ENCODE data around the gene TMPRSS11E.
"Not testable (repeated sequence)": the region's sequence is repeated elsewhere in the genome, so short reads cannot be mapped to it uniquely, and the experiment has no call there.

Gene TMPRSS11E

DNA sequence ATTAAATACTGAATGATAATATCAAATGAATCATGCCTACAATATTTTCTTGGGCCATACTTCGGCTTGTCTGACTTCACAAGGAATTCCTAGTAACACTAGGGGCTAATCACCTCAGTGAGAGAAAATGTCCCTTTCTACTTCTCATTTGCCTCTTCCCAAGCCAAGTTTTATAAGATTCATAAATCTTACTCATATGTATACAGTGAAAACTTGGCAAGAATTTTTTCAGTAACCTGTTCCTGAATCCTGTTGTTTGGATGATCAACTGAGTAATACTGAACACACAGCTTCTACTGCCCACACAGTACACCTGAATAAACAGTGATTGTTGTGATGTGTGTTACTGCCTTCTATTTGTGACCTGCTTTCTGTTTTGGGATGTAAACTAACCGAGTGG lies 16.5 kb downstream of the TMPRSS11E start:
- no peak for FAIRE-seq

DNA sequence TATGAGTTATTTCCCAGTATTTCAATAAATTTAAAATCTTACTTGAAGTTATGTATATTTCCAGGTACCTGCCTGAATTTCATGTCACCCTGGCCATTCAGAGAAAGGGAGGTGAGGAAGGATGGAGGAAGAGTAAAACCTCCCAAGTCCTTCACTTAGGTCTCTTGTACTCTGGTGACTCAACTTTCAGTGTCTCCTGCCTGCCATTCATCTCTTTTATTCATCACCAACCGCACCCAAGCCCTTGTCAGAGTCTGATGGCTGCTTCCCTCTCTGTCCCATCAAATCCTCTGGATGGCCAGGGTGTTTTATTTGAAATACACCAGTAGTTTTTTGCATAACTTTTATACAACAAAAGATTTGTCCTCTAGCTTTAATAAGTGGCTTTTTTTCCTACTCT lies 17.8 kb downstream of the TMPRSS11E start:
- FAIRE-seq: no peak

DNA sequence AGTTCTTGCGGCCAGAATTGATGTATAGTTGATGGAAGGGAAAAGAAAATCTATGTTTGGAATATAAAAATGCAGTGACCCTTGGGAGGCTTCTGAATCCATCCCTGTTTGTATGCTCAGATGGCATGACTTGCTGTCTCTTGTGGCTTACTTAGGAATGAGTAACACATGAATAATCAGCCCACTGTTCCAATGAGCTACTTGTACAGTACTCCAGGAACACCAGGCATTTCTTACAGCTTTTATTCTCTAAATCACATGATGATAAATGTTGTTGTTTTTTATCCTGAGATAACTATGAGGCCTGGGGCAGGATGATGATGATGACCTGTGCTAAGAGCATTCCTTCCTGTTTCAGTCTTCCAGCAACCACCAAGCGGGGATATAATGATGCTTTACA lies 18.9 kb downstream of the TMPRSS11E start:
- no peak for FAIRE-seq

DNA sequence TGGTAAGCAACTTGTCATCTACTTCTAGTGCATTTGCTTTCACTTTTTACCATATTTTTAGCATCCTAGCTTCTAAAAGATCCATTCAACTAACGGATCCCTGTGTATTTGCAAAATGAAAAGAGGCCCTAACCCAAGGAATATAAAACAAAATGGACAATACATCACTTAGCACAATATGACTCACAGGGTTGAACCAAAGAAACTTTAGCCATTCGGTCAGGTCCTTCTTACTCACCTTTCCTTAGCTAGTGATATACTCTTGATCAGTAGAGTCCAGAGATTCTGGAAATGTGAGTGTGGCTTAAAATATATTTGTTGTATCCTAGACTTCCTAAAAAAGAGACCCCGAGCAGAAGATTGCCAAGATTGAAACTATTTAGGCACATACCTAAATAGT lies 19.5 kb downstream of the TMPRSS11E start:
- FAIRE-seq: no peak

DNA sequence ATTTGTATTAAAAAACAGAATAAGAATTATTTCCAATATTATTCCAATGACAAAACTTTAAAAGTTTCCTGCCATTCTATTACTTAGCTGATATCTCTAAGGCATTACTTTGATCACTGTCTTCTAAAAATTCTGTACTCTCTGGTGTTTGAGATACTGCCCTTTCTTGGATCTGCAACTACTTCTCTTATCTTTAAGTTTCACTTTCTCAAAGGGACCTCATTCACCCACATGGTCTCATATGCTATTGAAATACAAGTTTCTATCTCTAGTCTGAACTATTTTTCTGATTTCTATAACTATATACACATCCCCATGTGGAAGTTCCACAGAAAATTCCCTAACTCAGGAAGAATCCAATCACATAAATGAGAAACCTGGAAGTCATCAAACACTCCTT lies 22.2 kb downstream of the TMPRSS11E start:
- FAIRE-seq: no peak

DNA sequence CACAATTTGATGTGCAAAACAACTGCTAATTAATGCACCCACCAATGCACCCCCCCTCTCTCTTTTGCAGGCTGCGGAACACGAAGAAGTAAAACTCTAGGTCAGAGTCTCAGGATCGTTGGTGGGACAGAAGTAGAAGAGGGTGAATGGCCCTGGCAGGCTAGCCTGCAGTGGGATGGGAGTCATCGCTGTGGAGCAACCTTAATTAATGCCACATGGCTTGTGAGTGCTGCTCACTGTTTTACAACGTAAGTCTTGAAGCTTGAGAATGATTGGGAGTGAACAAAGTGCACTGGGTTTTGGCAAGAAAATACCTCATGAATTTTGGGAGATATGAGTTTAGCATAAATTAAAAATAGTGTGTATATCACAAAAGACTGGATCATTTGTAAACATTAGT lies 28.9 kb downstream of the TMPRSS11E start:
- peak; percentile 21 for FAIRE-seq

DNA sequence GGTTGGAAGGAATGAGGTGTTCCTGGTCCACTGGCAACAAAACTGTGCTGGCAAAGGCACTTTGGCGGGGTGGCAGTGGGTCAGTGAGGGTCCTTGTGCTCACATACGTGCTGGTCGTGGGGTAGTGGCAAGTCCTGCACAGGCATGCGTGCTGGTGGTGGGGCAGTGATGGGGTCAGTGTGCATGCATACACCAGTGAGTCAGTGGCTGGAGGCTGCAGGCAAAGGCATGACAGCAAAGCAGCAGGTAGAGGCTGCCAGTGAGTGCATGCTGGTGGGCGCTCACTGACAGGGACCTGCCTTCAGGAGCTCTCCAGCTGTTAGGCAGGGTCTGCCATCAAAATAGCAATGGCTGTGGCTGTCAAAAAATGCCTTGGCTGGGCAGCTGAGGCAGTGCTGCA lies 42.1 kb downstream of the TMPRSS11E start:
- no peak for FAIRE-seq

DNA sequence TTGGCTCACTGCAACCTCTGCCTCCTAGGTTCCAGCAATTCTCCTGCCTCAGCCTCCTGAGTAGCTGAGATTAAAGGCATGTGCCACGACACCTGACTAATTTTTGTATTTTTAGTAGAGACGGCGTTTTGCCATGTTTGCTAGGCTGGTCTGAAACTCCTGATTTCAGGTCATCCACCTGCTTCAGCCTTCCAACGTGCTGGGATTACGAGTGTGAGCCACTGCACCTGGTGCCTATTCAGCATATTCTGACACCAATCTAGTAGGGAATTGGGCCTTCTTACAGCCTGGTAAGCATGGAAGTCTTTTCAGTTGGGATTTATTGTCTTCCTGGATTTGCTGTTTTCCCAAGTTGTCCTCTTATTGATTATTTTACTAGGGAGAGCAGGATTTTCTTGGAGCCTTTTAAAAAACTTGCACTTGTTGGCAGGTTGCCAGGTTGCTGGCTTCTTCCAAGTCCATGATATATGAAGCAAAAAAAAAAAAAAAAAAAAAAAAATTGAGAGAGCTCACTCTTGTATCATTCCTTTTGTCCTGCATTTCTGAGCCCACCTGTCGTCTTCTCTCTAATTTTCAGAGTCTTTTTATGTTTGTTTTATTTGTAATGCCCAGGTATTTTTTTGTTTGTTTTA lies 43.7 kb downstream of the TMPRSS11E start:
- no peak for FAIRE-seq

DNA sequence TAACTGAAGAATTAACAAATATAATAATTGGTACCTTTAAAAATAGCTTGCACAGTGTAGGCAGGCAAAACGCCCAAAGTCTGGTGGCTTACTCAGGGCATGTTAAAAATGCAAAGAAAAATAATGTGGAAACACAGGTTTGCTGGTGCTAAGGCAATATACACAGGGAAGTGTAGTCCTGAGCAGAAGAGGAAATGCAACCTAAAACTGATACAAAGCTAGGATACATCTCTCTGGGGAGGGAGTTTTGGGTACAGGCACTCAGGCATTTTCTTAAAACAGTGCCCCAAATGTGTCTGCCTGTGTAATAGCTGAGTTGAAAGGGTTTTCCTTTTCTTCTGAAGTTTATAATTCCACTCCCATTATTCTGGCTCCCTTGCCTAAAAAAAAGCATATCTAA lies 47.4 kb downstream of the TMPRSS11E start:
- FAIRE-seq: no peak

DNA sequence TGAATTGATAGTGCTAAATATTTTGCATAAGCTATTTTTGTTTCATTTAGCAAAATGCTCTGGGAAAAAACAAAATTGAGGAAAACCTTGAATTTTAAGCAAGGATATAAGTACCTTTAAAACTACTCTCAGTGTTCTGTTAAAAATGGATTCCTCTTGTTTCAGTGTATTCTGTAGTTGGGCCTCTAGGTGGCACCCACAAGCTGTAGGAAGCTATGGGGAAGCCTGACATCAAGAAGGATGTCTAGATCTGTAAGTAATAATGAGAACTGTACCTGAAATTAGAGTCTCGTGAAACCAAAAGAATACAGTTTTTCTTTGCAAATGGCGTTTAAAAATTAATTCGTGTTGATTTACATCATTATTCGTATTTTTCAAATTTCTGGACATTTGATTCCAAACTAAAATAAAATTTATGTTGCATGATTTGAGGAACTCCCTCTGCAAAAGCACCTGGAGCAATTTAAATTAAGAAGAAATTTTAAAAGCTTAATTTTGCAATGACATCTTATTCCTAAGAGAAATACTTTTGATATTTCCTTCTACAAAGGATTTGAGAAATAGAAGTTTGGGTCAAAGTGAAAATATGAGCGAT lies 51.2 kb downstream of the TMPRSS11E start:
- FAIRE-seq: peak; percentile 74

DNA sequence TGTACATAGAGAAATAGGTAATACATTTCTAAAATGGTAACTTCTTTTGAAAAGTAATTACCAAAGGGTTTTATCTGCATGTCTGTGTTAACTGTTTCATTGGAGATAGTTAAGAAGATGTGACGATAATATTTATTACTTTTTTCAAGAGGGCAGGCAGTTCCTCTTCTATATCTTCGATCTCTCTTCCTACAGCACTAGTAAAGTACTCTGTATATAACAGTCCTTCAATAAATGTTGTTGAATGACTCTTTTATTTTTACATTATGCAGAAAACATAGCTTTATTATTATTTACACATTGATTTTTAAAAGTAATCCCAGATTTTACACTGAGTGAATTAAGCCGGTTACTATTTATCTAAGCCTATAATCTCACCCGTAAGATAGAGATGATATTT lies 51.8 kb downstream of the TMPRSS11E start:
- FAIRE-seq: no peak

DNA sequence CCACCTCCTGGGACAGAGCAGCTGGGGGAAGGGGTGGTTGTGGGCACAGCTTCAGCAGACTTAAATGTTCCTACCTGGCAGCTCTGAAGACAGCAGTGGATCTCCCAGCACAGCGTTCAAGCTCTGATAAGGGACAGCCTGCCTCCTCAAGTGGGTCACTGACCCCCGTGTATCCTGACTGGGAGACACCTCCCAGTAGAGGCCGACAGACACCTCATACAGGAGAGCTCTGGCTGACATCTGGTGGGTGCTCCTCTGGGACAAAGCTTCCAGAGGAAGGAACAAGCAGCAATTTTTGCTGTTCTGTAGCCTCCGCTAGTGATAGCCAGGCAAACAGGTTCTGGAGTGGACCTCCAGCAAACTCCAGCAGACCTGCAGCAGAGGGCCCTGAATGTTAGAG lies 56.2 kb downstream of the TMPRSS11E start:
- not testable (repeated sequence) for FAIRE-seq

DNA sequence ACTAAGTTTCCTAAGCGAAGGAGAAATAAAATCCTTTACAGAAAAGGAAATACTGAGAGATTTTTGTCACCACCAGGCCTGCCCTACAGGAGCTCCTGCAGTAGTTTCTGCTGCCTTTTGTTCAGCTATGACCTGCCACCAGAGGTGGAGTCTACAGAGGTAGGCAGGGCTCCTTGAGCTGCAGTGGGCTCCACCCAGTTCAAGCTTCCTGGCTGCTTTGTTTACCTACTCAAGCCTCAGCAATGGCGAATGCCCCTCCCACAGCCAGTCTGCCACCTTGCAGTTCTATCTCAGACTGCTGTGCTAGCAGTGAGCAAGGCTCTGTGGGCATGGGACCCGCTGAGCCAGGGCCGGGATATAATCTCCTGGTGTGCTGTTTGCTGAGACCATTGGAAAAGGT lies 57.6 kb downstream of the TMPRSS11E start:
- not testable (repeated sequence) for FAIRE-seq

DNA sequence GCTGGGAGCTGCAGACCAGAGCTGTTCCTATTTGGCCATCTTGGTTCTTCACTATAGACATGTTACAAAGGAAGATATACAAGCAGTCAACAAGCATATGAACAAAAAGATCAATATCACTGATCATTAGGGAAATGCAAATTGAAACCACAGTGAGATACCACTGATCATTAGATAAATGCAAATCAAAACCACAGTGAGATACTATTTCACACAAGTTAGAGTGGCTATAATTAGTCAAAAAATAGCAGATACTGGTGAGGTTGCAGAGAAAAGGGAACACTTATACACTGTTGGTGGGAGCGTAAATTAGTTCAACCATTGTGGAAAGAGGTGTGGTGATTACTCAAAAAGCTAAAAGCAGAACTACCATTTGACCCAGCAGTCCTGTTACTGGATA lies 58.2 kb downstream of the TMPRSS11E start:
- not testable (repeated sequence) for FAIRE-seq

DNA sequence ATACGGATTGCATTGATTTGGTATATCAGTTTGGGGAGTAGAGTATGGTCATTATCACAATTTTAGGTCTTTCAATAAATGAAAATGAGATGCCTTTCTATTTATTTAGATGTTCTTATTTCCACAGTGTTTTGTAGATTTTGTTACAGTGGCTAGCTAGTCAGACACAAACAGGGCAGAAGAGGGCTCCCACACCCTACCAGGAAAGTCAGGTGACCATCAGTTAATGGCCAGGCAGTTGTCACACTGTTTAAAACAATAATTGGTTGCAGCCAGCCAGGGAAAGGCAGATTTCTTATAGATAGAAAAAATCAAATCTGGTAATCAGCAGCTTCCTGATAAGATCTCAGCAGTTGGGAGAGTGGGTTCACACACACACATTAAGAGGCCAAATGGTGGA lies 71.6 kb downstream of the TMPRSS11E start:
- FAIRE-seq: no peak

DNA sequence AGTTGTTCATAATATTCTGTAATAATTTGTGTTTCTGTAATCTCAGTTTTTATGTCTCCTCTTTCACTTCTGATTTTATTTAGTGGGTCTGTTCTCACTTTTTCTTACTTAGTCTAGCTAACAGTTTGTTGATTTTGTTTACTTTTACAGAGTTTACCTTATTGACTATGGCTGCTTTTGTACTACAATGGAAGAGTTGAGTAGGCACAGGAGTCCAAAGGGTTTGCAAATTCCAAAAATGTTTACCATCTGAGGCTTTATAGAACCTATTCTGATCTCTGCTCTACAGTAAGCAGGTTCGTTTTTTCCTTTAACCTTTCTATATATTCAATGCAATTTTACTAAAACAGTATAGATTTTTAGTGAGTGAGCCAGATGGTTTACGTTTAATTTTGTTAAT lies 73.7 kb downstream of the TMPRSS11E start:
- no peak for FAIRE-seq

DNA sequence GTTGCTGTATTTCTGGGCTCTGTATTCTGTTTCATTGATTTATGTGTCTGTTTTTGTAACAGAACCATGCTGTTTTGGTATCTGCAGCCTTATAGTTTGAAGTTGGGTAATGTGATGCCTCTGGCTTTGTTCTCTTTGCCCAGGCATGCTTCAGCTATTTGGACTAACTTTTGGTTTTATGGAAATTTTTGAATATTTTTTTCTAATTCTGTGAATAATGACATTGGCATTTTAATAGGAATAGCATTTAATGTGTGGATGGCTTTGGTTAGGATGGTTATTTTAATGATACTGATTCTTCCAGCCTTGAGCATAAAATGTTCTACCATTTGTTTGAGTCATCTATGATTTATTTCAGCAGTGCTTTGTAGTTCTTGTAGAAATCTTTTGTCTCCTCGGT lies 75.0 kb downstream of the TMPRSS11E start:
- not testable (repeated sequence) for FAIRE-seq

DNA sequence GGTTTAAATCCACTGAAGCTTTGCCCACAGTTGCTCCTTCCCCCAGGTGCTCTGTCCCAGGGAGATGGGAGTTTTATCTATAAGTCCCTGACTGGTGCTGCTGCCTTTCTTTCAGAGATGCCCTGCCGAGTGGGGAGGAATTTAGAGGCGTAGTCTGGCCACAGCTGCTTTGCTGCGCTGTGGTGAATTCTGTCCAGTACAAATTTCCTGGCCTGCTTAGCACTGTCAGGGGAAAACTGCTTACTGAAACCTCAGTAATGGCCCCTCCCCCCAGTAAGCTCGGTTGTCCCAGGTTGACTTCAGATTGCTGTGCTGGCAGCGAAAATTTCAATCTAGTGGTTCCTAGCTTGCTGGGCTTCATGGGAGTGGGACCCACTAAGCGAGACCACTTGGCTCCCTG lies 88.7 kb downstream of the TMPRSS11E start:
- no peak for FAIRE-seq

DNA sequence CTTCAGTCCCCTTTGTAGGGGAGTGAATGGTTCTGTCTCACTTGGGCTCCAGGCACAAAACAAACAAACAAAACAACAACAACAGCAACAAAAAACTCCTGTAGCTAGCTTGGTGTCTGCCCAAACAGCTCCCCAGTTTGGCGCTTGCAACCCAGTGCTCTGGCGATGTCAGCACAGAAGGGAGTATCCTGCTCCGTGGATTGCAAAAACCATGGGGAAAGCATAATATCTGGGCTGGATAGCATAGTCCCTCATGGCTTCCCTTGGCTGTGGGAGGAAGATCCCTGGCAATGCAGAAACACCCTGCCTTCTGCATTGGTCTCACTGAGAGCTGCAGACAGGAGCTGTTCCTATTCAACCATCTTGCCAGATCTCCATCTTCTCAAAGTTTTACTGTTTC lies 89.1 kb downstream of the TMPRSS11E start:
- no peak for FAIRE-seq

DNA sequence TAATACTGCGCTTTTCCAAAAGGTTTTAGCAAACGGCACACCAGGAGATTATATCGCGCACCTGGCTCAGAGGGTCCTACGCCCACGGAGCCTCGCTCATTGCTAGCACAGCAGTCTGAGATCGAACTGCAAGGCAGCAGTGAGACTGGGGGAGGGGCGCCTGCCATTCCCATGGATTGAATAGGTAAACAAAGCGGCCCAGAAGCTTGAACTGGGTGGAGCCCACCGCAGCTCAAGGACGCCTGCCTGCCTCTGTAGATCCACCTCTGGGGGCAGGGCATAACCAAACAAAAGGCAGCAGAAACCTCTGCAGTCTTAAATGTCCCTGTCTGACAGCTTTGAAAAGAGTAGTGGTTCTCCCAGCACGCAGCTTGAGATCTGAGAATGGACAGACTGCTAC lies 95.5 kb downstream of the TMPRSS11E start:
- not testable (repeated sequence) for FAIRE-seq
